DMS 273 treated with DMSO at 0.1 percent for 48 hours (cell line): ENCODE results near the gene TRIL.

Experiments
- DNase-seq: peaks from one replicate; lab custom pipeline; 2025; lab: John Stamatoyannopoulos, UW

TRIL gene

DNA sequence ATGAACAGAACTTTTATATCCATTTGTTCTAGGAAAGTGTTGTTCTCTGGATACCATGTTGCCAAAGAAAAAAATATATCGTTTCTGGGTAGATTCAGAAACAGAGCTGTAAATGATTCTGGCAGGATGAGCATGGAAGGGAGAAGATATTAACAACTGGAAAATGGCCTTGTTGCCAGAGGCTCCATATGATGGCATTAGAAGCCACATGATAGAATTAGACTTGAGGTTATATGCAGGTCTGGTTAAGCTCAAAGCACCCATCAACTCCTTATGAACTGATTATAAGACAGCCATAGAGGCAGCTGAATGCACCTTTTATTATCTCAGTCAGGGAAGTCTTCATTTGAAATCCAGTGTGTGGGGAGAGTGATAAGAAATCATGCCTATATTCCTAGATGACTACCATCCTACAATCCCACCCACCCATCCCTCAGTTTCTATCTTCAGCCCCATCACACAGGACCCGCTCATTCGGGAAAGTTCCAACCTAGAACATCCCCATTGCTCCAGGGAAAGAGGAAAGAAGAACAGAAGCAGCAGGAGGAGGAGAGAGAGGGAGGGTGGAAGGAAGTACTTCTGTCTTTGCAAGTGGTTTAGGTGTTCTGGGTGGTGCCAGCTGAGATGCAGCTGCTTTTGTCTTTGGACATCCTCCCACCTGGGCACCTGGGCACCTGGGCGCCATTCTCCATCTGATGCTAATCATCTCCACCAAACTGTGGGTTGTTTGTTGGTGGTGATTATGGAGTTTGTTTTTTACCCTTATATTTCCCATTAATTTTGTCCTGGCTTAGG lies 25.5 kb upstream of the TRIL start:
- DNase-seq = no peak

DNA sequence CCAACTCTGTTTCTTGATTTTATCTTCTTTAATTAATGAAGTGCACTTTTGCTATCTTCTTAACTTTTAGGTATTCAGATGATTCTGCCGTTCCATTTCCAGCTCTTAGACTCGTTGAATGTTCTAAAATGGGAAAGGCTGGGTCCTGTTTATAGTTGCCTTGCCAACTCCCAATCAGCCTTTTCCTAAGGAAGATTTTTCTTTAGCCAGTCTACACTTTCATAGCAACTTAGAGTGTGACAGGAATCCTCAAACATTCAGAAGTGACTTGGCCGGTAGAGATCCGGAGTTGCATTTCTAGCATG lies 23.0 kb upstream of the TRIL start:
- no peak for DNase-seq

DNA sequence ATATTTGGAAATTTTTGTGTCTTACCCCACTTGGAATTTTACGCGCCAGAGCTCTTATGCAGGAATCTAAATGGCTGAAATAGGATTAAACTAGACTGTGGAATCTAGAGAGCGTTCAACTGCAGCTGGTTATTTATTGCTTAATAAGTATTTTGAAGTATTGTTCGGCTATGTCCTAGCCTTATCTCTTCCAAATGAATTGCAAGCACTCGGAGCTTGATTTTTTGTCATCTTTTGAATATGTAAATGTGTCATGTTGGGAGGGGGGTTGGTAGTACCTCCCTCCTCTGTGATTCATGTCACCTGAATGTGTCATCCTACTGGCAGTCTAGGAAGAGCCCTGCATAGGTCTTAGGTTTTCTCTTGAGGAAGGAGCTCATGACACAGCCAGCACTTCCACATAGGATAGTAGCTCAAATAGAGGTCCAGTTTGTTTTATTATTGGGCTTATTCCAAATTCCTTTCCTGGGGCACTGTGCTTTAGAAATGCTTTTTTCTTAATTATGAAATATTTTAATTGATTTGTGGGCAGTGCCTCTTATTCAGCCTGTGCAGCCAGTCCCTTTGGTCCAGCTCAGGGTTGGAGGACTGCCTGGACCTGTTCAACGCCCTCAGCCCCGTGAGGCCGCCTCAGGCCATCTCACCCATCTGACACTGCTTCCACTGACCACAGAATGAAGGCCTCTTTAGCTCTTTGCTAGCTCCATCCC lies 22.5 kb upstream of the TRIL start:
- DNase-seq = no peak

DNA sequence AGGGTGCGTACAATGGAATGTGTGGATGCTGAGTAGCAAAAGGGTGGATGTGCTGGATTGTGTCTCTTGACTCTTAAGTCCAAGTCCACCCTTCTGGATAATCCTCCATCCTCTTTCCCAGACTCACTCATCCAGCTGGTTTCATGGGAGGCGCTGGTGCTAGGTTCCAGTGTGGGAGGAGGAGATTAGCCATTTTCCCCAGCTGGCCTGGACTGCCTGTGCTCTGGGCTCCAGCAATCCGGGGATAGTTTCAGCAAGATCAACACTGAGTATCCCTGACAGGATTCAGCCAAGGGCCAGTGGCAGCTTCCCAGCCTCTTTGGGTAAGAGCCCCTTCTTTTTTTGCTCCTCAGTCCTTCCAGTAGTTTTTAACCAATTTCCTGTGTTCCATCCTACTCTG lies 21.6 kb upstream of the TRIL start:
- DNase-seq = no peak

DNA sequence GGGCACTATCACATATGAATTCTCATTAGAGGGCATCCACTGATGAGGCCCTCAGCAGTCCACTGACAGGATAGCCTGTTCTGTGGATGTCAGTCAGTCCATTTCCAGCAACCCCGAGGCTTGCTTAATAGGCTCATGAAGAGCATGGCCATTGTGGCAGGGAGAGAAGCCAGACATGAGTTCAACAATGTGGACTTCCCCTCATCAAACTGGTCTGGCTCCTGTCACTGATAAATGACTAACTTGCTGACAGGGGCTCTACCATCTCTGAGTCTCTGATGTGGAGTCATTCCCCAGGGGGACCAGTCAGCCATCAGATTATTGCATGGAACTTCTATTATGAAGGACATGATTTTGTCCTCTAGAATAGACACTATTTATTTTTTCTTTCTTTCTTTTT lies 19.8 kb upstream of the TRIL start:
- DNase-seq = no peak

DNA sequence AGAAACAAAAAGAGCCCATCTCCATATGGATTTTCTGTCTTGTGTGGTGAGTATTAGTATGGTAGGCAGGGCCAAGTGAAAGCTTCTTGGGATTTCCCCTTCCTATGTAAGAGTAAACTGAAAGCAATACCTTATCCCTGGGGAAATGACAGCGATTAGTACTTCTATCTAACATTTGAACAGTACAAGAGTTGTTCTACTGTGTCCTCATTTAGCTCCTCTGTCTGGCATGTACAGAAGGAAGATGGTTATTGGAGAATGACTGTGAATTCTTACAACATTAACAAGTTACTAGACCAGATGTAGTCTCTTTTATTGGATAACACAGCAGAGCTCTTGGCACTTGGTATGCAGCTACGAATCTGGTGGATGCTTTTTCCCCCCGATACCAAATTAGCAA lies 17.9 kb upstream of the TRIL start:
- no peak for DNase-seq

DNA sequence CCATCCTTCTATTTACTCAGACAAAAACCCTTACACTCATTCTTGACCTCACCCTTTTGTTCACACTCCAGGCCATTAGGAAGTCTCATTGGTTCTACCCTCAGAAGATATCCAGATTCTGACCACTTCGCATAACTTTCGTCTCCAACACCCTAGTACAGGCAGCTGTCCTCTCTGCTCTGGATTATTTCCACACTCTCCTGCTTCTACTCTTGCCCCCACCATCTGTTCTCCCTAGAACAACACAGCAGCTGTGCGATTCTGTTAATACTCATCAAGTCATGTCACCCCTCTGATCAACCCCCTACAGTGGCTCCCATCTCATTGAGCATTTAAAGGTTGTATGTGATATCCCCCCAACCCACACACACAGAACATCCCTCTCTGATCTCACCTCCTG lies 15.5 kb upstream of the TRIL start:
- DNase-seq = peak; percentile 81

DNA sequence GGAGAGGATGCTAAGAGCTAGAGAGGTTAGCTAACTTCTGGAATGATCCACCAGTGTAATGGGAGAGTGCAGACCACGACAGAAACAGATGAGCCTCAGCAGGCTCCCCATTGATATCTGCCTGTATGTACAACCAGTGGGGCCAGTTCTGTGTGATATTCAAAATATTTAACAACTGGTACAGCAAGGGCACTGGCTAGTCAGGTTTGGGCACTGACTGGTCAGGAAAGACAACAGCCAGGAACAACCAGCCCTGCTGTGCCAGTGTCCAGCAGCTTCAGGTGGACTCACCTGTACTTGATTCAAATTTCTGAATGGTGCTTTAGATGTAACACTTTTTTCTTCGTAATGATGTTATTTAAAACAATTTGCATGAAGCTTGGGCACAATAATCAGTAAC lies 5.9 kb upstream of the TRIL start:
- no peak for DNase-seq

DNA sequence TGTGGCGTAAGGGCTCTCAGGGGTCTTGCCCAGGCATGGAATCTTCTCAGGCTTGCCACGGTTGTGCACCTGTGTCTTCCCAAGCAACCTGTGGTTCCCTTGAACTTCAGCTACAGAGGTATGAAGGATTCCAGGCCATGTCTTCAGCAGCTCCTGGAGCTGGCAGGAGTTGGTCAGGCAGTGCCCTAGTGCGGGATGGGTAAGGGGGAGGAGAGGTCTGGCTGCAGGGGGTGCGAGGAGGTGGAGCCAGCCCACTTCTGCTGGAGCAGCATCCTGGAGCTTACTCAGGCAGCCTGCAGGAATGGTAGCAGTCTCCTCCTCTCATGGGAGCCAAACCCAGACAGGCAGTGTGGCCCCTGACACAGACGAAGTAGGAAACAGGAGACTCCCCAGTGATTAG lies 3.8 kb upstream of the TRIL start:
- DNase-seq = no peak

DNA sequence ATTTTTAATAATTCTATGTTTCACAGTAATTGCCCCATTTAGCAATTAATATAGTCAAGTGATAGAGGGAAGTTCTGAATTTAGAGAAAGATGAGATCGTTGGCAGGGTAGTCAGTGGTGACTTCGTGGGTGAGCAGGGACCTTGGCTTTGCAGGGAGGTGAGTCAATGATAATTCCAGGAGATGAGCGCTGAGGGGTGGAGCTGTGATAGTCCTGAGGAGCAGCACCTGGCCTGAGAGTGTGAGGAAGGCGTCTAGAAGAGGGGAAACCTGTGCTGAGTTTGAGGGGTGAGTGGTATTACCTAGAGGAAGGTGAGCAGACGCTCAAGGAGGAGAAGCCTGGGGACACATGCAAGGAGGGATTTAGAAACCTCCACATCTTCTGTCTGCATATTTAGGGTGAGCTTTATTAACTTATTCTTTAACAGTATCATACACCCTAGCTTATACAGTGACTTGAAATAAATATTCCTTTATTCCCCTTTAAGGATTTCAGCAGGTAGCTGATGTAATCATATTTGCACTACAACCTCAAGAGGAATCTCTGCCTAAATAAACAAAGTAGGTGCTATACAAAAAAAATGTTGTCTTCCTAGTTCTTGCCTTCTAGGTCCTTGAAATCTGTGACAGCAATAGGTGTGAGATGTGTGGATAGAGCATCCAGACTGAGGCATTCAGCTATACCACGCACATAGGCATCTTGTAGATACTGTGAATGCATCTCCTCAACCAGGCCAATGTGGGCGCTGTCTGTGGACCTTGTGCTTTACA lies 2.1 kb upstream of the TRIL start:
- no peak for DNase-seq

DNA sequence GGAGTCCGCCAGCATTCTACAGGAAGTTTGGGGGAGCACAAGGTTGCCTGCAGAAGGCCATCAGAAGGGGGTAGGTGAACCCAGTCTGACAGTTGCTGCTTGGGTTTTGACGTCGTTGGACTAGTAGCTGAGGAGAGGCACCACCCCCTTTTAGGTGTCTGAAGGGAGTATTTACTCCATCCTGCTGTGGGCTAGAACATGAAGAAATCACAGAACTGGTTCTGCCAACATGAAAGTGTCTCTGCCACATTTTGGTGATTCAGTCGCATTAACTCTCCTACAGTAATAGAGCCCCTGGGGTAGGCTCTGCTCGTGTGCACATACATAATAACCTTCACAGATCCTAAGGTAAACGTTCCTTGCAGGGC lies 834 bp upstream of the TRIL start:
- DNase-seq = no peak

DNA sequence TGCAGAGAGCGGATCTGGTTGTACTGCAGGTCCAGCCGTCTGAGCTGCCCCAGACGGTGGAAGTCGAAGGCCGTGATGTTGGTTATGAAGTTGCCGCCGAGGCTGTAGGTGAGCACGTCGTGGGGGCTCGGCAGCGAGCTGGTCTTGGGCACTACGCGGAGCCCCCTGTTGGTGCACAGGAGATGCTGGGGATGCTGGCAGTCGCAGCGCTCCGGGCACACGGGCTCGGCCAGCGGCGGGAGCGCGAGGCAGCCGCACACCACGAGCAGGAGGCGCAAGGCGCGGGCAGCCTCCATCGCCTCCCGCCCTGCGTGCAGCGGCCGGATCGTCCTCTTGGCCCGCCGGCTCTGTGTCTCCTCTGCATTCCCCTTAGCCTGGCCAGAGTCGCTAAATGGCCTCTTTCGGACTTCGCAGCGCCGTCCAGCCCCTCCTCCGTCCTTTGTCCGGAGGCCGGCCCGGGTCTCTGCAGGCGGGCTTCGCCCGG lies 337 bp downstream of the TRIL start:
- DNase-seq = no peak

DNA sequence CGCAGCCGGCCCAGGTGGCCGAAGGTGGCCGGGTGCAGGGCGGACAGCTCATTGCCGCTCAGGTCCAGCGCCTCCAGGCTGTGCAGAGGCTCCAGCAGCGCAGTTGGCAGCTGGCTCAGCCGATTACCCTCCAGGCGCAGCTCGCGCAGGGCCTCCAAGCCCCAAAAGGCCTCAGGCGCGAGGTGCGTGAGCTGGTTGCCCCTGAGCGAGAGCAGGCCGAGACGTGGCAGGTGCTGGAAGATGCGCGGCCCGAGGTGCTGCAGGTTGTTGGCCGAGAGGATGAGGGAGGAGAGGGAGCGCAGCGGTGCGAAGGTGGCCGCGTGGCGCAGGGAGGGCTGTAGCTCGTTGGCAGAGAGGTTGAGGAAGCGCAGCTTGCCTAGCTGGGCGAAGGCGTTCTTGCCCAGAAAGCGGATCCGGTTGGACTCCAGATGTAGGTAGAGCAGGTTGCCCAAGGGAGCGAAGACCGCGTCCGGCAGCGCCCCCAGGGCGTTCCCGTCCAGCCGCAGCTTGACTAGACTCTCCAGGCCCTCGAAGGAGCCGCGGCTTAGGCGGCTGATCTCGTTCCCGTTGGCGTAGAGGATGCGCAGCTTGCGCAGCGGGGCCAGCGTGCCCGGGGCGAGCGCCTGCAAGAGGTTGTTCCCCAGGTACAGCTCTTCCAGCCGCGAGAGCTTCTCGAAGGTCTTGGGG lies 923 bp downstream of the TRIL start:
- DNase-seq = peak; percentile 71

DNA sequence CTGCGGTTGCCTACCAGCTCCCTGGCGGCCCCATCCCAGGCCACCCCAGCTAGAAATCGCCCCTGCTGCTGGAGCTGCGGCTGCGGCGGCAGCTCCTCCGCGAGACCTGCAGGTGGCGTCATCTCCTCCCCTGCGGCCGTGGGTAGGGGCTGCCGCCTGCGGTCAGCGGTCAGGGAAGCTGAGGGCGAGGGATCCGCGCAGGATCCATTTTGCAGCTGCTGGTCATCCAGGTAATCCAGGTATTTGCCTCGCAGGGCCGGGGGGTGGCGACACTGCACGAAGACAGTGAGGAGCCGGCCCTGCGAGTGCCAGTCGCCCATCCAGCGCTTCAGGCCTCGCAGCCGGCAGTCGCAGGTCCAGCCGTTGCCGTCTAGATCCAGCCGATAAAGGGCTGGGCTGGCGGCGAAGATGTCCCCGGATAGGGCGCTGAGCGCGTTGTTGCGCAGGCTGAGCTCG lies 1.5 kb downstream of the TRIL start:
- peak; percentile 74 for DNase-seq

DNA sequence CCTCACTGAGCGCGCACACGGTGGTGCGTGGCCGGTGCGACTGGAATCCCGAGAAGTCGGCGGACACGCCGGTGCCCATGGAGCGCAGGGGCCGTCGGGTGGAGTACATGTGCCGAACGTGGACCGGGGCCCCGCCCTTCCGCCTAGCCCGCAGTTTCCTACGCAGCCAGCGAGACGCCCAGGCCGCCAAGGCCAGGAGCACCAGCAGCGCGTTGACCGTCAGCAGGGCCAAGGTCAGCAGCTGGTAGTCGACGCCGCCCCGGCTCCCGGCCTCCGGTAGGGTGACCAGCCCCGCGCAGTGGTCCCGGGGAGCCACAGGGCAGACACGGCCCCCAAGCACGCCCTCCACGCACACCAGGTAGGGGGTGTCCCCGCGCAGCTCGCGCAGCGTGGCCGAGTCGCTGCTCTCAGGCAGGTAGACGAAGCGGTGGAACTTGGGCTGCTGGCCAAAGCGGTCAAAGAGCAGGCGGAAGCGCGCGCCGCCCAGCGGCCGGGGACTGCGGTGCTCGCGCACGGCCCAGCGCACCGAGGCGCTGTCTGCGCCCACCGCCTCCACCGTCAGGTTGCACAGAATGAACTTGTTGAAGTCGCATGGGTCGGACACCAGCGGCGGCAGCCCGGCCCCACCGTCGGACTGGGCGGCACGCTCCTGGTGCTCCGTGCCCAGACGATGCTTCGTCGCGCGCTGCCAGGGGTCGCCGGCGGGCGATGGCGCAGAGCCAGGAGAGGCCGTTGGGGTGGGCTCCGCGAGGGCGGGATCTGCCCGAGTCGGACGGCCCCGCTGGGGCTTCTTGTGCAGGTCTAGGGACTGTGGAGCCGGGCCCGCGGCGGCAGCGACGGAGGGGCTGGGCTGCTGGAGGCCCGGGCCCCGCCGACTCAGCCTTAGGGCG lies 2.2 kb downstream of the TRIL start:
- DNase-seq = peak; percentile 73

DNA sequence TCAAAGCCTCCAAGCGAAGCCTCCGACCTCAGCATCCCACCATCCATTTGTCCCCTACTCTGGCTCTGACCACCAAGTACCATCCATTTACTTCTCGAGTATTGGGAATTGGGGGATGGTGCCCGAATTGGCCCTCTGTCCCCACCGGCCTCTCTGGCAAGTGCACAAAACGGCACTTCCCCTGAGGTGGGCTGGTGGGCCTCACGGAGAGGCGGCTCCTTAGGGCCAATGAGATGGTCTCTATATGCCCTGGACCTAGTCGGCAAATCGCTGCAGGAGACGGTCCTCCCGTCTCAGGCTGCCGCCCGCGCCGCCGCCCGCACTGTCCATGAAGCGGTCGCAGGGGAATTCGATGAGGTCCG lies 2.8 kb downstream of the TRIL start:
- DNase-seq = no peak

DNA sequence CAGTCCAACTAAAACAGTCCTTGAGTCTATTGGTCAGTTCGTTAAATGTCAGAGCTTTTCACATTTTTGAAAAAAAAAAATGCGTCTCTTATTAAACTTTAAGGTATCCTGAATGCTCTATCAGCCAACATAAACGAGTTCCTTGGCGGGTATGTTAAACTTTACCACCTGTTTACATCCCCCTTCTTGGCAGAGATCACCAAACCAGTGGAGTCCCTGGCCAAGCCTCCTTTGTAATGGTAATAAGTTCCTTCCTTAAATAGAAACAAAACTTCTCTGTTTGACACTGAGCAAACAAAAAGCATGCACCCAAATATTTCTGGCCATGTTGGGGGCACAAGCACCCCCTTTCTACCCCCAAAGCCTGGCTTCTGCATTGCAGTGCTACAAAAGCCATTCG lies 3.2 kb downstream of the TRIL start:
- DNase-seq = peak; percentile 50

DNA sequence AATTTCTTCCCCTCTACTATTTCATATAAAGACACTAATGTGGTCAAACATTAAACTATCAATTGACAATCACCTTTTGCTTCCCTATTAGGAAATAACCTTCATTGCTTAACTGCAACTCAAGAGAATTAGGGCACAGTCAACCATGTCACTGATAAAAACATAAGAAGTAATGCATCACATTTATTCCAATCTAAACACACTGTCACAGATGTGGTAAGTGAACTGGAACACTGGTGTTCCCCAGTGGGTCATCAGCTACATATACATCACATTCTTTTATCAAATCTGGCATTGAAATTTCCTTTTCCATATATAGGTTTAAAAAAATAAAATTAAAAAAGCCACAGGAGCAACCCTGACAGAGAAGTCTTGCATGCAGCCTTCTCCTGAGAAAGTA lies 3.7 kb downstream of the TRIL start:
- peak; percentile 44 for DNase-seq

DNA sequence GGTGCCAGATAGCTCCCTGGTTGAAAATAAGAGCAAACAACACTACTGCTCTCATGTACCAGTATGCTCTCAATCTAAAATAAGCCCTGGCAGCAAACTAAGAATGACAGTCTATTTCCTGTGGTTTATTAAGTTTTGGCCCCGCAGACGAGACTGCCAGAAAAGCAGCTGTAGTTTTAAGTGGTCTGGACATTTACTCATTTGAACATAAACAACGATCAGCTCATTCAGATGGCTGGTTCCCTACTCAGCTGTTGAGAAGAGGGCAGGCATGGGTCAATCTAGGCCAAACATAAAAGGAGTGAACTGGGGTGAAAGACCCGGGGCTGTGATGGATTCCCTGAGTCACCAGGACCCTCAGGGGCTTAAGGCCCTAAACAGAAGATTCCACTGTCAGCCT lies 4.5 kb downstream of the TRIL start:
- DNase-seq = no peak

DNA sequence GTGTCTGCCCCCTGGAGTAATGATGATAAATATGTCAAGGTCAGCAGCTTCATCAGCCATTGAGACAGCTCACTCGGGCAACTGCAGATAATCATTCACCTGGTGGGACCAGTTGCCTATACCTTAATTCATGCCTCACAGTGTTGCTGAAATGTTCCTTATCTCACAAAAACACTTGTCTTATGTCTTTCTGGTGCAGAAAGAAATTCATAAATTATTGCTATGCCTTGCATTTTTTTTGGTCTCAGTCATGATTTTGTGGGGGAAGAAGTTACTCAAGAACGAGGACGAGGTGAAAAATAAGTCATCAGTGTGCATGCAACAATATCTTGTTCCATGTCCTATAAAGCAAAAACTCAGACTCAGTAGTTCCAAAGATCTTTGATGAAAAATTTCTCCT lies 16.0 kb downstream of the TRIL start:
- DNase-seq = no peak

DNA sequence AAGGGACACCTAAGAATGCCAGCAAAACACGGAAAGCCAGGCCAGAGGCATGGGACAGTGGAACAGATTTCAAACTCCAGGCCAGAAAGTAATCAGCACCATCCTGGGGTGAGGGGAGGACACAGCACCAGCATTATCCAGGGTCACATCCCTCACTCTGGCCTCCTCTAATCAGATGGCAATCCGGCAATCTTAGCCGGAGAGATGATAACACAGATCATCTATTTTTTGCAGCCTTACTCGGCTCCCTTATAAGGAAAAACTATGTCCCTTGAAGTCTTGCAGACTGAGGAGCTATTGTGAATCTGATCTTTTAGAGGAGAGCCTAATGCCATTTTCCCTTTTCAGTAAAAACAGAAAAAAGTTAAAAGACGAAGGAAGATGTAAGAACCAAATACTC lies 16.5 kb downstream of the TRIL start:
- DNase-seq = no peak
